G401.6 (cell line): ENCODE measurements around the gene RGL3.
"Not testable (repeated sequence)": the region's sequence is repeated elsewhere in the genome, so short reads cannot be mapped to it uniquely, and the experiment has no call there.

Experiments used
- FAIRE-seq: peaks from 2 replicates; lab custom pipeline; 2012; peaks lifted over from hg19 to GRCh38; lab: Jason Lieb, UNC

RGL3 gene

GRCh38 chr19:11421371-11422098 is 2.4 kb upstream of the RGL3 start:
- FAIRE-seq = no peak

- no peak for FAIRE-seq
Measured at GRCh38 chr19:11420429-11421370, 1.6 kb upstream of the RGL3 start.

- FAIRE-seq = no peak
Measured at GRCh38 chr19:11418094-11418548, 993 bp downstream of the RGL3 start.

- no peak for FAIRE-seq
Measured at GRCh38 chr19:11416346-11417052, 2.6 kb downstream of the RGL3 start.

GRCh38 chr19:11414544-11414943 is 4.6 kb downstream of the RGL3 start:
- FAIRE-seq = no peak

GRCh38 chr19:11410682-11411081 is 8.4 kb downstream of the RGL3 start:
- no peak for FAIRE-seq

GRCh38 chr19:11408591-11408990 is 10.5 kb downstream of the RGL3 start:
- FAIRE-seq = no peak

- not testable (repeated sequence) for FAIRE-seq
Measured at GRCh38 chr19:11406703-11407236, 12.3 kb downstream of the RGL3 start.

- FAIRE-seq = no peak
Measured at GRCh38 chr19:11405846-11406643, 13.1 kb downstream of the RGL3 start.

- FAIRE-seq = no peak
Measured at GRCh38 chr19:11404588-11405222, 14.4 kb downstream of the RGL3 start.

- no peak for FAIRE-seq
Measured at GRCh38 chr19:11401808-11402543, 17.1 kb downstream of the RGL3 start.

- no peak for FAIRE-seq
Measured at GRCh38 chr19:11400798-11401197, 18.3 kb downstream of the RGL3 start.

GRCh38 chr19:11399667-11400066 is 19.4 kb downstream of the RGL3 start:
- FAIRE-seq = no peak

GRCh38 chr19:11397089-11397610 is 22.0 kb downstream of the RGL3 start:
- FAIRE-seq = no peak

GRCh38 chr19:11390933-11391680 is 28.0 kb downstream of the RGL3 start:
- no peak for FAIRE-seq

- FAIRE-seq = no peak
Measured at GRCh38 chr19:11390359-11390758, 28.8 kb downstream of the RGL3 start.

- FAIRE-seq = no peak
Measured at GRCh38 chr19:11387162-11388034, 31.7 kb downstream of the RGL3 start.

GRCh38 chr19:11384778-11385129 is 34.4 kb downstream of the RGL3 start:
- no peak for FAIRE-seq

- no peak for FAIRE-seq
Measured at GRCh38 chr19:11383706-11384048, 35.4 kb downstream of the RGL3 start.
